Uterus (tissue), 2 donors: Measurements from ENCODE around the gene COL4A2.
A peak's percentile ranks its signal among the peaks of the same experiment; 100 is the strongest.

Experiments used
- POLR2A ChIP-seq, 2 donors: fragments of 450-650 bp; IDR thresholded peaks; one replicate each; pipeline ENCODE4 v1.6.1; 2016; ENCODE audit warnings: antibody characterized with exemption in 2 of 2, mild to moderate bottlenecking in 1 of 2, moderate library complexity in 1 of 2
- TF ChIP-seq, protein P1 (sequence below), 4 experiments: fragments of 200-600 bp in 2 of 4; fragments of 450-650 bp in 2 of 4; sonication (generic) in 2 of 4; IDR thresholded peaks; one replicate each; pipeline ENCODE4 v1.5.1; 2016 to 2019; ENCODE audit warnings: antibody characterized with exemption in 4 of 4, mild to moderate bottlenecking in 2 of 4, moderate library complexity in 1 of 4

DNA sequence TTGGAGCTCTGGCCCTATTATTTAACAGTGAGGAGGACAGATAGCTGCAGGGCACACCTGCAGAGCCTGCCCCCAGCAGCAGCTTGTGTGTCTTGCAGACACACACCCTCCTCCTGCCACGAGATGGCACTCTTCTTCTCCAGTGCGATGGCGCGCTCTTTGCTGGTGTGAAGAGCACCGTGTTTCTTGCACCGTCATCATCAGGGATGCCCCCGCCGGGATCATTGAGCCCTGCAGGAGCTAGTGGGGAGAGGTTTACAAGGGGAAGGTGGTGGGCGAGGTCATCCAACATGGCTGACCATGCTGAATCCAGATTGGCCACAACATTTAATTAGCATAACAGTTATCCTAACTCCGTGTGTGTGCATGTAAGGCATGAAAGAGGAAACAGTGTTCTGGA is 148.9 kb downstream of the COL4A2 start:
- TF ChIP-seq, protein P1, sequence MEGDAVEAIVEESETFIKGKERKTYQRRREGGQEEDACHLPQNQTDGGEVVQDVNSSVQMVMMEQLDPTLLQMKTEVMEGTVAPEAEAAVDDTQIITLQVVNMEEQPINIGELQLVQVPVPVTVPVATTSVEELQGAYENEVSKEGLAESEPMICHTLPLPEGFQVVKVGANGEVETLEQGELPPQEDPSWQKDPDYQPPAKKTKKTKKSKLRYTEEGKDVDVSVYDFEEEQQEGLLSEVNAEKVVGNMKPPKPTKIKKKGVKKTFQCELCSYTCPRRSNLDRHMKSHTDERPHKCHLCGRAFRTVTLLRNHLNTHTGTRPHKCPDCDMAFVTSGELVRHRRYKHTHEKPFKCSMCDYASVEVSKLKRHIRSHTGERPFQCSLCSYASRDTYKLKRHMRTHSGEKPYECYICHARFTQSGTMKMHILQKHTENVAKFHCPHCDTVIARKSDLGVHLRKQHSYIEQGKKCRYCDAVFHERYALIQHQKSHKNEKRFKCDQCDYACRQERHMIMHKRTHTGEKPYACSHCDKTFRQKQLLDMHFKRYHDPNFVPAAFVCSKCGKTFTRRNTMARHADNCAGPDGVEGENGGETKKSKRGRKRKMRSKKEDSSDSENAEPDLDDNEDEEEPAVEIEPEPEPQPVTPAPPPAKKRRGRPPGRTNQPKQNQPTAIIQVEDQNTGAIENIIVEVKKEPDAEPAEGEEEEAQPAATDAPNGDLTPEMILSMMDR (IDR thresholded peaks at IDR 0.05): peak; percentile 58 to 67 (median 62)
- no peak for TF ChIP-seq POLR2A (IDR thresholded peaks at IDR 0.05)
